ENCODE data around the gene ELOVL7. TPM values are rescaled to one million over a fixed set of nuclear protein-coding genes. Genes with fewer than 3 reads are reported as not detected.
"Not testable (repeated sequence)": the region's sequence is repeated elsewhere in the genome, so short reads cannot be mapped to it uniquely, and the experiment has no call there.

Gene ELOVL7
- total RNA-seq, 2 experiments from 2014 or later = 0.71 to 1.1 TPM

DNA sequence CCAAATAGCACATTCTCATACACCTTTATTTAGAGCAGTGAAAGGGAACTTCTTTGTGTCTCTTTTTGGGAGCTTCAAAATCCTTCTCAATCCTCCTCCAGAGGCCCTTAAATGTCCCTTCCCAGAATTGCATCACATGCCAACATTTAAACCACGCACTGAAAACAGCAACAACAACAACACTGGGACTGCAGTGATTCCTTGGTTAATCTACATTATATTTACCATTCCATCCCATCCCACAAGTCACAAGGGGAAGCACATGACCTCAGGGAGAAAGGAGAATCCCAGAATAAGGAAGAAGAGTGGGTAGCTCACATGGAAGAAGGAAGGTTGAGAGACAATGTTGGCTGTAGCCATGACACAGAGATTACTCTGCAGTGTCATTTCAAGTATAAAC lies 41.1 kb downstream of the ELOVL7 start:
- H3K27ac Mint-ChIP-seq = no peak overlapping the region
- H3K4me3 Mint-ChIP-seq = no peak overlapping the region
- CTCF ChIA-PET = no interaction called here
- H3K9me3 Mint-ChIP-seq = no peaks in the 10 kb centered on the region
- H3K4me1 Mint-ChIP-seq = no peaks in the 10 kb centered on the region
- no peaks in the 10 kb centered on the region for H3K36me3 Mint-ChIP-seq (ENCODE audit: low read depth)
- POLR2A ChIA-PET = no interaction called here
- DNase-seq = no peak
- peaks cover 4% of the 10 kb centered on the region for H3K27me3 Mint-ChIP-seq

DNA sequence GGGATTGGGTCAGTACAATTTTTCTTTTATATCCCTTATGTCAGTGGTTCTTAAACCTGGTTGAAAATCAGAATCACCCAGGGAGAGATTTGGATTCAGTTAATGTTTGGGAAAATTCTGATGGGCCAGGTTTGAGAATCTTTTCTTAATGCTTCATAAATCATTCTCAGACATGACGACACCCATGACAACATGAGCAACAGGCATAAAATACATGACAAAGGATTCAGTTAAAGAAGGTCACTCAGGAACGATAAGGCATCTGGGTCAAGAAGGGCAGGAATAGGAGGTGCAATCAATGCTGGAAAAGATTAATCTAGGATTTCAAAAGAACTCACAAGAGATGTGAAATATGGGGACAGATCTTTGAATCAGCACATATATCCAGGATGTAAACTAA lies 41.8 kb downstream of the ELOVL7 start:
- H3K36me3 Mint-ChIP-seq (ENCODE audit: low read depth) = no peaks in the 10 kb centered on the region
- no peak overlapping the region for H3K4me3 Mint-ChIP-seq
- H3K4me1 Mint-ChIP-seq = no peaks in the 10 kb centered on the region
- no peaks in the 10 kb centered on the region for H3K9me3 Mint-ChIP-seq
- no peak overlapping the region for H3K27ac Mint-ChIP-seq
- POLR2A ChIA-PET = no interaction called here
- peaks cover 4% of the 10 kb centered on the region for H3K27me3 Mint-ChIP-seq
- no peak for DNase-seq
- CTCF ChIA-PET = no interaction called here

DNA sequence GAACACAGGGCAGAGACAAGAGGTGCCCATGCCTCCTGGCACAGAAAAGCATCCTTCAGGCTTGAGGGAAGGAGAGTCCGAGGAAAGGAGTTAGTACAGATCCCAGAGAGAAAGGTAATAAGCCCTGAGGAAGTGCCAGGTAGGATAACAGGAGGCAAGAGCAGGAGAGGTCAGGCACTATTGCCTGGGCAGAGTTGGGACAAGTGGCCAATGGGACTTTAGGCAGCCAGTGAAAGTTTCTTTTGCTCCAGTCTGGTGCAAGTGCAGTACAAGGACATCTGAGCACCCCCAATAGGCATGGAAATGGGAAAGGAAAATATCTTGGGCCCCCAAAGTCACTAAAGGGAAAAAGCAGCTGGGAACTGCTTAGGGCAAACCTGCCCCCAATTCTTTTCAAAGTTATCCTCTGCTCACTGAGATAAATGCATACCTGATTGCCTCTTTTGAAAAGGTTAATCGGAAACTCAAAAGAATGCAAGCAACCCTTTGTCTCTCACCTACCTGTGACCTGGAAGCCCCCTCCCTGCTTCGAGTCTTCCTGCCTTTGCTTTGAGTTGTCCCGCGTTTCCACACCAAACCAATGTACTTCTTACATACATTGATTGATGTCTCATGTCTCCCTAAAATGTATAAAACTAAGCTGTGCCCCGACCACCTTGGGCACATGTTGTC lies 46.5 kb downstream of the ELOVL7 start:
- H3K4me3 Mint-ChIP-seq = no peak overlapping the region
- no peak for DNase-seq
- no peaks in the 10 kb centered on the region for H3K4me1 Mint-ChIP-seq
- H3K36me3 Mint-ChIP-seq (ENCODE audit: low read depth) = no peaks in the 10 kb centered on the region
- ChIA-PET CTCF (no interaction called here), POLR2A (no interaction called here)
- peaks cover 1% of the 10 kb centered on the region for H3K27me3 Mint-ChIP-seq
- H3K9me3 Mint-ChIP-seq = no peaks in the 10 kb centered on the region
- no peak overlapping the region for H3K27ac Mint-ChIP-seq

DNA sequence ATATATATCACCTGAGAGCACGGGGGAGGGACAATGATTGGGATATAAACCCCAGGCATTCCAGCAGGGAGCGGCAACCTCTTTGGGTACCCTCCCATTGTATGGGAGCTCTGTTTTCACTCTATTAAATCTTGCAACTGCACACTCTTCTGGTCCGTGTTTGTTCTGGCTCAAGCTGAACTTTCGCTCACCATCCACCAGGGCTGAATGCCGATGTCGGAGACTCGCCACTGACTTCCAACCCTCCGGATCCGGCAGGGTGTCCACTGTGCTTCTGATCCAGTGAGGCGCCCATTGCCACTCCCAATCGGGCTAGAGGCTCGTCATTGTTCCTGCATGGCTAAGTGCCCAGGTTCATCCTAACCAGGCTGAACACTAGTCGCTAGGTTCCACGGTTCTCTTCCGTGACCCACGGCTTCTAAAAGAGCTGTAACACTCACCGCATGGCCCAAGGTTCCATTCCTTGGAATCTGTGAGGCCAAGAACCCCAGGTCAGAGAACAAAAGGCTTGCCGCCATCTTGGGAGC lies 48.6 kb downstream of the ELOVL7 start:
- H3K36me3 Mint-ChIP-seq (ENCODE audit: low read depth); H3K9me3 Mint-ChIP-seq; H3K27ac Mint-ChIP-seq; POLR2A ChIA-PET; CTCF ChIA-PET; H3K4me3 Mint-ChIP-seq; H3K27me3 Mint-ChIP-seq; DNase-seq; H3K4me1 Mint-ChIP-seq: not testable (repeated sequence)

DNA sequence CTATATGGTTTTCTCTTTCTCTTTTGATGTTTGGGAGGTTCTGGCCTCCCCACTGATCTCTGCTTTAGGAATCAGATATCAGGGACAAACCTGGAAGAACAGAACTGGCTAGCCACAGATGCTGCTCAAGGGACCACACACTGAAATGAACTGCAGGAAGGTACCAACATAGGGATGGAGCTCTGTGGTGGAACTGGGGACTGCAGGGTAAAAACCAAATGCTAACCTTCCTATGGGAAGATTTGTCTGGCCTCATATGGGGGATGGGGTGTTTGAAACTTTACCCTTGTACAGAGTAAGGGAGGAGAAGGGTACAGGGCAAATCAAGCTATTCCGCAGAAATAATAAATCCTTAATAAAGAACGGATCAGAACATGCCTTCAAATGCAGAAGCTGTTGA lies 49.4 kb downstream of the ELOVL7 start:
- Mint-ChIP-seq H3K4me3 (no peak overlapping the region), H3K9me3 (no peaks in the 10 kb centered on the region), H3K27ac (no peak overlapping the region), H3K4me1 (no peaks in the 10 kb centered on the region), H3K36me3 (ENCODE audit: low read depth) (no peaks in the 10 kb centered on the region), H3K27me3 (peaks cover 4% of the 10 kb centered on the region)
- no peak for DNase-seq
- POLR2A ChIA-PET = no interaction called here
- CTCF ChIA-PET = no interaction called here

DNA sequence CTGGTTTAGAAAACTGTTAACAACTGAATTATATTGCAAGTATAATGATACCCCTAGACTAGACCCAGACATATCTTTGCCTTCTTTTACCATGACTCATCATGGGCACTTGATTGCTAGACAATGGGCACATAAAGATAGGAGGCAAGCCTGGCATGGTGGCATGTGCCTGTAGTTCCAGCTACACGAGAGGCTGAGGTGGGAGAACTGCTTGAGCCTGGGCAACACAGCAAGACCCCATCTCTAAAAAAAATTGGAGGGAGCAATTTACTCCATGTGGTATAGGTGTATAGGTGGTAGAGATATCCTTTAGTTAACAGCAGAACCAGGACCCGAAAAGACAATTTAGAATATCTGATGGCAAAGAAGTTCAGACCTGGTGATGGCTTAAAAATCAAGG lies 51.6 kb downstream of the ELOVL7 start:
- Mint-ChIP-seq H3K9me3 (no peaks in the 10 kb centered on the region), H3K27me3 (peaks cover 6% of the 10 kb centered on the region), H3K27ac (no peak overlapping the region), H3K36me3 (ENCODE audit: low read depth) (no peaks in the 10 kb centered on the region), H3K4me1 (no peaks in the 10 kb centered on the region), H3K4me3 (no peak overlapping the region)
- POLR2A ChIA-PET = no interaction called here
- no peak for DNase-seq
- CTCF ChIA-PET = no interaction called here

DNA sequence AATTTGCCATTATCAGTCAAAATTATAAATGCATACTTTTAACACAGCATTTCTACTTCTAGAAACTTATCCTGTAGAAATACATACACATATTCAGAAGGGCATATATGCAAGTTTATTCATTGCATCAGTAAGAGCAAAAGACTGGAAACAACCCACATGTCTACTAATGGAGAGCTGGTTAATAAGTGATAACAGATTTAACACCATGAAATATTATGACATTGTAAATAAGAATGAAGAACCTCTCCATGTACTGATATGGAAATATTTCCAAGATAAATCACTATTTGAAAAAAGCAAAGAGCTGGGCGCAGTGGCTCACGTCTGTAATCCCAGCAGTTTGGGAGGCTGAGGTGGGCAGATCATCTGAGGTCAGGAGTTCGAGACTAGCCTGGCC lies 54.5 kb downstream of the ELOVL7 start:
- Mint-ChIP-seq H3K4me3 (no peak overlapping the region), H3K27me3 (peaks cover 6% of the 10 kb centered on the region), H3K36me3 (ENCODE audit: low read depth) (no peaks in the 10 kb centered on the region), H3K4me1 (no peaks in the 10 kb centered on the region), H3K27ac (no peak overlapping the region), H3K9me3 (no peaks in the 10 kb centered on the region)
- ChIA-PET CTCF (no interaction called here), POLR2A (no interaction called here)
- no peak for DNase-seq

DNA sequence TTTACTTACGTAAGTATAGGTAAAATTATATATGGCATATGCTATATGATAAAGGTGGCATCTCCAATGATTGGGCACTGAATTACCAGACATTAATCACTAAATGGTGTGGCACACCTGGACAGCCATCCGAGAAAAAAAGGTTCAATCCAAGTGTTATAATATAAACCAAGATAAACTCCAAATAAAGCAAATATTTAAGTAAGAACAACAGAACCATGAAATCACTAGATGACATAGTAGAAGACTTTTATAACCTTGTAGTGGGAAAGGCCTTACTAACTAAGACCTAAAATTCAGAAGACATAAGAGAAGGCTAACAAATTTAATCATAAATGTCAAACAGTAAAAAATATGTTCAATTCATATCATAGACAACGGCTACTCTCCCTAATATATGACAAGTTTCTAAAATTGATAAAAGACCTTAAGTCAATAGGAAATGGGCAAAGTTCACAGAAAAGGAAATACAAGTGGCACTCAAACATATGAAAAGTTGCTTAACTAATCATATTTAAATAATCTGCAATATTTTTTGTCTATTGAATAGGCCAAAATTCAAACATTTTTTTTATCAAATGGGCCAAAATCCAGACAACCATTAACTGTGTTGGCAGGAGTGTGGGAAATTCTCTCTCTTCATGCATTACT lies 55.1 kb downstream of the ELOVL7 start:
- no peak for DNase-seq
- H3K4me1 Mint-ChIP-seq = no peaks in the 10 kb centered on the region
- CTCF ChIA-PET = no interaction called here
- H3K27ac Mint-ChIP-seq = no peak overlapping the region
- no peaks in the 10 kb centered on the region for H3K36me3 Mint-ChIP-seq (ENCODE audit: low read depth)
- no peaks in the 10 kb centered on the region for H3K9me3 Mint-ChIP-seq
- POLR2A ChIA-PET = no interaction called here
- peaks cover 6% of the 10 kb centered on the region for H3K27me3 Mint-ChIP-seq
- no peak overlapping the region for H3K4me3 Mint-ChIP-seq

DNA sequence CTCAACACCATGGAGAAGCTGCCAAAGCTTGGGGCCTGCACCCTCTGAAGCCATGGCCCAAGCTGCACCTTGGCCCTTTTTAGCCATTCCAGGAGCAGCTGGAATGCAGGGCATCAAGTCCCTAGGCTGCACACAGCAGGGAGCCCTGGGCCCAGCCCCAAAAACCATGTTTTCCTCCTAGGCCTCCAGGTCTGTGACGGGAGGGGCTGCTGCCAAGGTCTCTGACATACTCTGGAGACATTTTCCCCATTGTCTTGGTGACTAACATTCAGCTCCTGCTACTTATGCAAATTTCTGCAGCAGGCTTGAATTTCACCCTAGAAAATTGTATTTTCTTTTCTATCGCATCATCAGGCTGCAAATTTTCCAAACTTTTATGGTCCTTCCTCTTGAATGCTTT lies 64.6 kb downstream of the ELOVL7 start:
- POLR2A ChIA-PET = no interaction called here

DNA sequence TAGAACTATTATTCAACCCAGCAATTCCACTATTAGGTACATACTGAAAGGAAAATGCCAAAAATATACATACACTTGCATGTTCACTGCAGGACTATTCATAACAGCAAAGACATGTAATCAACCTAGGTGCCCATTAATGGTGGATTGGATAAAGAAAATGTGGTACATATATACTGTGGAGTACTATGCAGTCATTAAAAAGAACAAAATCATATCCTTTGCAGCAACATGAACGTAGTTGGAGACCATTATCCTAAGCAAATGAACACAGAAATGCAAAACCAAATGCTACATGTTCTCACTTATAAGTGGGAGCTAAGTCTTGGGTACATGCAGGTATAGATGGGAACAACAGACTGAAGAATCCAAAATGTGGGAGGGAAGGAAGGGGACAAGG lies 67.7 kb downstream of the ELOVL7 start:
- Mint-ChIP-seq H3K27me3 (peaks cover 2% of the 10 kb centered on the region), H3K4me3 (no peak overlapping the region), H3K9me3 (no peaks in the 10 kb centered on the region), H3K27ac (no peak overlapping the region), H3K4me1 (no peaks in the 10 kb centered on the region), H3K36me3 (ENCODE audit: low read depth) (no peaks in the 10 kb centered on the region)
- DNase-seq = no peak
- POLR2A ChIA-PET = no interaction called here
- CTCF ChIA-PET = interaction anchor here (1.1 kb wide), 1 partner anchor 365 kb away, joined by 3 read pairs; no protein-coding TSS in a partner anchor

More for the DNA sequence above, 64.6 kb downstream of the ELOVL7 start:
- Mint-ChIP-seq H3K4me3 (no peak overlapping the region), H3K9me3 (no peaks in the 10 kb centered on the region), H3K27ac (no peak overlapping the region), H3K36me3 (ENCODE audit: low read depth) (no peaks in the 10 kb centered on the region), H3K27me3 (peaks cover 4% of the 10 kb centered on the region), H3K4me1 (no peaks in the 10 kb centered on the region)
- CTCF ChIA-PET = no interaction called here
- no peak for DNase-seq

DNA sequence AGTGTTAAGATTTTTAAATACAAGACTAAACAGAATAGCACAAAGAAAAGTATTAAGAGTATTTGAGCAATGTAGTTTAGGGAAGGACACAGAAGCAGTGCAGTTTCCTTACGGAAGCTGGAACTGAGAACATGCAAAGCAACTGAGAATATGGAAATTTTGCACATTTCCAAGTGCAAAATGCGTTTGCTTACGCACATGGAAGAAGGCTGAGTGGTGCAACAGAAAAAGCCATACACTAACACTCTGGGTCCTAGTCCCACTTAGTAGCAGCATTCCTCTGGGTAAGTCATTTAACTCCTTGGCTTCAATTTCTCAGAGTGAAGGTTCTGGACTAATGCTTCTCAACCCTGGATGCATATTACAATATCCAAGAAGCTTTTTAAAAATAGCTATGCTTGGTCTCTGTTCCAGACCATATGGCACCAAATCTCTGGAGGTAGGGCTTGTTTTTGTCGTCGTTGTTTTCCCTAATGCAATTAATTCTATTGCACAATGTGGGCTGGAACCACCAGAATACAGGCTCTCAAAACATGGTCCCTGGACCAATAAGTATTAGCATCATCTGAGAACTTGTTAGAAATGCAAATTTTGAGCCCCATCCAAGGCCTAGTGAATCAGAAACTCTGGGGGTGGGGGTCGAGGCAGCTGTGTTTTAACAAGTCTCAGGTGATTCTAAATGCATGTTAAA lies 78.9 kb downstream of the ELOVL7 start:
- Mint-ChIP-seq H3K9me3 (no peaks in the 10 kb centered on the region), H3K27ac (no peak overlapping the region), H3K27me3 (no peaks in the 10 kb centered on the region), H3K36me3 (ENCODE audit: low read depth) (no peaks in the 10 kb centered on the region), H3K4me1 (no peaks in the 10 kb centered on the region), H3K4me3 (no peak overlapping the region)
- POLR2A ChIA-PET = no interaction called here
- no peak for DNase-seq
- CTCF ChIA-PET = no interaction called here

DNA sequence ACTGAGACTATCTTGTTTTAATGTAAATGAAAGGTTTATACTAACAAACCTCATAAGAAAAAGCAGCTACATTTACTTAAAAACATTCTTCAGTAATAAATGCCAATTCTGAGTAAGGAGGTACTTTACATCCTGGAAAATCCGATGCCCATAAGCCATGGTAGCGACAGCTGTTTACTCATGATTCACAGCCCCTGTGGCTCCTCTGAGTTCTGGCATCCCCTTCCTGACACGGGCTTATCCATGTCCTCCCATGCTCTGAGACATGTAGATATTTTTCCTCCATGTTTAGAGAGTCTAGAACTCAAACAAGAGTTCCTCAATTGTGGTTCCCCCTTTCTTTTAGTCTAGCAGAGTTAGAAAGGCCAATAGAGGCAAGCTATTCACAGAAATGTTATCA lies 81.0 kb downstream of the ELOVL7 start:
- Mint-ChIP-seq H3K36me3 (ENCODE audit: low read depth) (no peaks in the 10 kb centered on the region), H3K27ac (no peak overlapping the region), H3K27me3 (peaks cover 3% of the 10 kb centered on the region), H3K9me3 (no peaks in the 10 kb centered on the region), H3K4me3 (no peak overlapping the region), H3K4me1 (no peaks in the 10 kb centered on the region)
- ChIA-PET POLR2A (no interaction called here), CTCF (no interaction called here)
- no peak for DNase-seq

DNA sequence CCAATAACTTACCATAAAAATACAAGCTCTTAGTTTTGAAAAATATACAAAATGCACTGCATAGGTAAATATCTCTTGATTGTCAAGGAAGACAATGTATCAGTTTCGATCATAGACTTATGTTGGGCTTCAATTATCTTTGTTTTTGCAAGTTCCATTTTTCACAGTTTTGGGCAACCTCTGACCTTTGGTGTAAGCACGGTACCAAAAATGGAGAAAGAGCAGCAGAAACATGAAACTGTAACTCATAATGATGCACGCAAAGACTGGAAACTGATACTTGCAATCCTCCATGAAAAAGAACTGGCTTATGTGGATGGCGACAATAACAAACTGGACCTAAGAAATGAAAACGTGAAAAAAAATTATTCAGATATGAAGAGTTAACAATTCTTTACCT lies 89.6 kb downstream of the ELOVL7 start:
- CTCF ChIA-PET = no interaction called here
- H3K4me1 Mint-ChIP-seq = no peaks in the 10 kb centered on the region
- H3K27me3 Mint-ChIP-seq = peaks cover 13% of the 10 kb centered on the region
- H3K36me3 Mint-ChIP-seq (ENCODE audit: low read depth) = no peaks in the 10 kb centered on the region
- H3K27ac Mint-ChIP-seq = no peak overlapping the region
- H3K4me3 Mint-ChIP-seq = no peak overlapping the region
- no peaks in the 10 kb centered on the region for H3K9me3 Mint-ChIP-seq
- POLR2A ChIA-PET = no interaction called here
- DNase-seq = no peak

DNA sequence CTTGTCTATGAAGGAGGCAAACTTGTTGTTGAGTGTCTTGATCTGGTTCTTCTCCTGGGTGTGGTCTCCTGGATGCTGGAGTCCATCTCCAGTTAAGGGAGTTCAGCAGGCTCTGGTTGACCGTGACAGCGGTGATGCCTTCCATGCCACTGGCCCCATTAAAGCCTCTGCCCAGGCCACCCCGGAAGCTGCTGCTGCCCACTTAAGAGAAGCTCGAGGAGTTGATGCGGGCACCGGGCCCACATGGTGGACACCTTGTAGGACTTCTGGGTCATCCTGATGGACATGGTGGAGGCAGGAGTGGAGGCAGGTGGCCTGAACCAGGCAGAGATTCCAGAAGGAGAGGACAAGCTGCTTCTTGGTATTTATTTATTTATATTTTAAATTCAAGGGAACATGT lies 99.4 kb downstream of the ELOVL7 start:
- Mint-ChIP-seq H3K4me1 (no peaks in the 10 kb centered on the region), H3K27me3 (peaks cover 3% of the 10 kb centered on the region), H3K27ac (no peak overlapping the region), H3K9me3 (peaks cover 7% of the 10 kb centered on the region), H3K36me3 (ENCODE audit: low read depth) (no peaks in the 10 kb centered on the region), H3K4me3 (no peak overlapping the region)
- ChIA-PET CTCF (no interaction called here), POLR2A (no interaction called here)
- no peak for DNase-seq

Measured in activated CD4-positive, alpha-beta memory T cell treated with anti-CD3 and anti-CD28 coated beads, Interleukin-2, amount 10 ng/mL, durations not matched to agents 7 days and 5 days (primary cell).